Measurements from ENCODE around the gene NDUFB5.

The NDUFB5 gene

DNA sequence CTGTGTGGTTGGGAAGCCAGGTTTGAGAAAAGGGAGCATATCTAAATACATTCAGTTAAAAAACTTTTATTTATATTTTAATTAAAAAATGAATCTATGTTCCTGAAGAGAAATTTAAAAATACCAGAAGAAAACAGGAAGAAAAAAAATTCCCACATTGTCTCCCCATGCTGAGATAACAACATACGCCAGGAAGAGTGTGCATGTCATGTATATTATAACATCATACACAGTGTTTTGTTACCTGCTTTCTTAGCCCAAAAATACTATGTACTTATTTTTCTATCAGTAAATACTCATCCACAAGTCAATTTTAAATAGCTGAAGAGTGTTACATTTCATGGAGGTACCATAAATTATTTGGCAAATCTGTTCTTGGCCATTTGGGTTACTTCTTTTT lies 66.7 kb downstream of the NDUFB5 start:
- Histone ChIP-seq H3K4me1 (ENCODE audit: control insufficient read depth, insufficient read depth, low read length) (no peaks in the 10 kb centered on the region), H3K36me3 (ENCODE audit: control insufficient read depth in 2 of 2, insufficient read depth in 1 of 2, low read length in 2 of 2) (no peaks in the 10 kb centered on the region), H3K27ac (ENCODE audit: extremely low read depth, low read depth, low read length) (no peak overlapping the region), H3K4me3 (ENCODE audit: low read depth, low read length) (no peak overlapping the region), H3K9me3 (ENCODE audit: control insufficient read depth, insufficient read depth, low read depth, low read length) (no peaks in the 10 kb centered on the region)
- POLR2A ChIA-PET: no interaction called here
- CTCF ChIA-PET: interaction anchor here (0.6 to 1.3 kb wide), 3 partner anchors 13 to 1604 kb away, joined by 3 read pairs; no protein-coding TSS in a partner anchor
- TF ChIP-seq WT1 (tag by site-specific recombination; IDR thresholded peaks at IDR 0.05): no peak
- no peak for TF ChIP-seq ZNF629 (tag by site-specific recombination; IDR thresholded peaks at IDR 0.05)
- no peak for TF ChIP-seq SP7 (tag by site-specific recombination; IDR thresholded peaks at IDR 0.05)
- TF ChIP-seq, protein P1, sequence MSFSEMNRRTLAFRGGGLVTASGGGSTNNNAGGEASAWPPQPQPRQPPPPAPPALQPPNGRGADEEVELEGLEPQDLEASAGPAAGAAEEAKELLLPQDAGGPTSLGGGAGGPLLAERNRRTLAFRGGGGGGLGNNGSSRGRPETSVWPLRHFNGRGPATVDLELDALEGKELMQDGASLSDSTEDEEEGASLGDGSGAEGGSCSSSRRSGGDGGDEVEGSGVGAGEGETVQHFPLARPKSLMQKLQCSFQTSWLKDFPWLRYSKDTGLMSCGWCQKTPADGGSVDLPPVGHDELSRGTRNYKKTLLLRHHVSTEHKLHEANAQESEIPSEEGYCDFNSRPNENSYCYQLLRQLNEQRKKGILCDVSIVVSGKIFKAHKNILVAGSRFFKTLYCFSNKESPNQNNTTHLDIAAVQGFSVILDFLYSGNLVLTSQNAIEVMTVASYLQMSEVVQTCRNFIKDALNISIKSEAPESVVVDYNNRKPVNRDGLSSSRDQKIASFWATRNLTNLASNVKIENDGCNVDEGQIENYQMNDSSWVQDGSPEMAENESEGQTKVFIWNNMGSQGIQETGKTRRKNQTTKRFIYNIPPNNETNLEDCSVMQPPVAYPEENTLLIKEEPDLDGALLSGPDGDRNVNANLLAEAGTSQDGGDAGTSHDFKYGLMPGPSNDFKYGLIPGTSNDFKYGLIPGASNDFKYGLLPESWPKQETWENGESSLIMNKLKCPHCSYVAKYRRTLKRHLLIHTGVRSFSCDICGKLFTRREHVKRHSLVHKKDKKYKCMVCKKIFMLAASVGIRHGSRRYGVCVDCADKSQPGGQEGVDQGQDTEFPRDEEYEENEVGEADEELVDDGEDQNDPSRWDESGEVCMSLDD (tag by site-specific recombination; IDR thresholded peaks at IDR 0.05): no peak
- TF ChIP-seq ZNF292 (tag by site-specific recombination; IDR thresholded peaks at IDR 0.05; ENCODE audit: borderline replicate concordance, low read depth): no peak
- TF ChIP-seq ZNF223 (tag by site-specific recombination; IDR thresholded peaks at IDR 0.05): no peak
- no peak for TF ChIP-seq SCRT2 (tag by site-specific recombination; IDR thresholded peaks at IDR 0.05)
- TF ChIP-seq REPIN1 (tag by site-specific recombination; IDR thresholded peaks at IDR 0.05; ENCODE audit: low read depth): no peak
- no peak for TF ChIP-seq HOXD13 (CRISPR knock-in tag; IDR thresholded peaks at IDR 0.05; ENCODE audit: borderline replicate concordance)
- no peak for TF ChIP-seq ZNF416 (tag by site-specific recombination; IDR thresholded peaks at IDR 0.05)
- TF ChIP-seq ZNF600 (tag by site-specific recombination; IDR thresholded peaks at IDR 0.05): no peak
- no peak for TF ChIP-seq ZNF623 (tag by site-specific recombination; IDR thresholded peaks at IDR 0.05)
- TF ChIP-seq ZNF311 (tag by site-specific recombination; IDR thresholded peaks at IDR 0.05; ENCODE audit: borderline replicate concordance): no peak
- TF ChIP-seq ZNF776 (tag by site-specific recombination; IDR thresholded peaks at IDR 0.05; ENCODE audit: borderline replicate concordance): no peak
- TF ChIP-seq, protein P2, sequence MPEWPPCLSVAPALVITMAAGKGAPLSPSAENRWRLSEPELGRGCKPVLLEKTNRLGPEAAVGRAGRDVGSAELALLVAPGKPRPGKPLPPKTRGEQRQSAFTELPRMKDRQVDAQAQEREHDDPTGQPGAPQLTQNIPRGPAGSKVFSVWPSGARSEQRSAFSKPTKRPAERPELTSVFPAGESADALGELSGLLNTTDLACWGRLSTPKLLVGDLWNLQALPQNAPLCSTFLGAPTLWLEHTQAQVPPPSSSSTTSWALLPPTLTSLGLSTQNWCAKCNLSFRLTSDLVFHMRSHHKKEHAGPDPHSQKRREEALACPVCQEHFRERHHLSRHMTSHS (tag by site-specific recombination; IDR thresholded peaks at IDR 0.05): no peak
- TF ChIP-seq KLF16 (tag by site-specific recombination; IDR thresholded peaks at IDR 0.05): no peak
- TF ChIP-seq, protein P3, sequence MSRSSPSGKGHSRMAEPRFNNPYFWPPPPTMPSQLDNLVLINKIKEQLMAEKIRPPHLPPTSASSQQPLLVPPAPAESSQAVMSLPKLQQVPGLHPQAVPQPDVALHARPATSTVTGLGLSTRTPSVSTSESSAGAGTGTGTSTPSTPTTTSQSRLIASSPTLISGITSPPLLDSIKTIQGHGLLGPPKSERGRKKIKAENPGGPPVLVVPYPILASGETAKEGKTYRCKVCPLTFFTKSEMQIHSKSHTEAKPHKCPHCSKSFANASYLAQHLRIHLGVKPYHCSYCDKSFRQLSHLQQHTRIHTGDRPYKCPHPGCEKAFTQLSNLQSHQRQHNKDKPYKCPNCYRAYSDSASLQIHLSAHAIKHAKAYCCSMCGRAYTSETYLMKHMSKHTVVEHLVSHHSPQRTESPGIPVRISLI (tag by site-specific recombination; IDR thresholded peaks at IDR 0.05): no peak
- no peak for TF ChIP-seq ZNF48 (tag by site-specific recombination; IDR thresholded peaks at IDR 0.05)
- TF ChIP-seq ZNF19 (tag by site-specific recombination; IDR thresholded peaks at IDR 0.05; ENCODE audit: low read depth): no peak

DNA sequence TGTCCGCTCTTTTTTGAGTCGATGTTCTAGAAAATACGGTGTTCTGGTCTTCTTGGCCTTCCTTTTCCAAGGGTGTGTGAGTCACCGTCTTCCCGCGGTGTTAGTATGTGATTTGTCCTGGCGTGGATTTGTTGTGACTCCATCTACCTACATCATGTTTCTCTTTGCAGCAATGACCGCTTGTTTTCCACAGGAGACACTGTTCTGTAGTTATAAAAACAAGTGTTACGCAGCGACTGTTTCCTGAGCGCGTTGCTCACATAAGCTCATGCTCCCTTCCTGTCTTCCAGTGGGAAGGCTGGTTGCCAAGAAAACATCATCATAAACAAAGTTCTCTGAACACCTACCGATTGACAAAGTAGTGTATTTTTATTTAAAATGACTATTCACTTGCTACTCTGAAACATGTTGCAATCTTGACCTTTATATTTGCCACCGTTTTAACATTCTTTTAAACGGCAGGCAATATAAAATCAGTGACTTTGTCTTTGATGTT lies 67.2 kb downstream of the NDUFB5 start:
- no peak overlapping the region for H3K27ac ChIP-seq (ENCODE audit: extremely low read depth, low read depth, low read length)
- H3K4me3 ChIP-seq (ENCODE audit: low read depth, low read length): no peak overlapping the region
- ChIA-PET CTCF (interaction anchor here (0.6 to 1.3 kb wide), 3 partner anchors 13 to 1604 kb away, joined by 3 read pairs; no protein-coding TSS in a partner anchor), POLR2A (no interaction called here)
- no peaks in the 10 kb centered on the region for H3K9me3 ChIP-seq (ENCODE audit: control insufficient read depth, insufficient read depth, low read depth, low read length)
- TF ChIP-seq HOXC10 (CRISPR knock-in tag; IDR thresholded peaks at IDR 0.05): no peak
- peak; percentile 21 for TF ChIP-seq SETDB1 (IDR thresholded peaks at IDR 0.05; ENCODE audit: insufficient read length, low read length)
- no peak for TF ChIP-seq ZSCAN23 (tag by site-specific recombination; IDR thresholded peaks at IDR 0.05)
- H3K36me3 ChIP-seq (ENCODE audit: control insufficient read depth in 2 of 2, insufficient read depth in 1 of 2, low read length in 2 of 2): no peaks in the 10 kb centered on the region
- H3K4me1 ChIP-seq (ENCODE audit: control insufficient read depth, insufficient read depth, low read length): no peaks in the 10 kb centered on the region

Data from HEK293 (cell line).